HepG2 (cell line): Measurements from ENCODE around the gene SETD2. TPM values are rescaled to one million over a fixed set of nuclear protein-coding genes. Genes with fewer than 3 reads are reported as not detected.
A peak's percentile ranks its signal among the peaks of the same experiment; 100 is the strongest.

ENCODE experiments used
- ARID4A ChIP-seq: sonication (generic); formaldehyde crosslinking; IDR thresholded peaks from 2 replicates; pipeline ENCODE4 v1.5.0; 2020; ENCODE audit warnings: mild to moderate bottlenecking, missing genetic modification reagents, borderline replicate concordance
- GZF1 ChIP-seq: sonication (generic); formaldehyde crosslinking; IDR thresholded peaks from 2 replicates; pipeline ENCODE4 v1.5.1; 2020; ENCODE audit warnings: mild to moderate bottlenecking, missing genetic modification reagents
- KDM5A ChIP-seq: fragments of 200-600 bp; sonication (generic); IDR thresholded peaks from 2 replicates; pipeline ENCODE4 v1.7.0; 2018; ENCODE audit warnings: antibody characterized with exemption, mild to moderate bottlenecking, low read length, borderline replicate concordance
- KLF9 ChIP-seq: IDR thresholded peaks from 2 replicates; pipeline ENCODE4 v1.6.1; 2016; ENCODE audit warnings: low read depth
- MLLT10 ChIP-seq: sonication (generic); formaldehyde crosslinking; IDR thresholded peaks from 2 replicates; pipeline ENCODE4 v1.4.0; 2020; ENCODE audit warnings: missing genetic modification reagents
- MXD3 ChIP-seq: IDR thresholded peaks from 2 replicates; pipeline ENCODE4 v1.6.1; 2016; ENCODE audit warnings: mild to moderate bottlenecking, missing biosample characterization, missing genetic modification reagents
- PRPF4 ChIP-seq: fragments of 200-400 bp; formaldehyde crosslinking; IDR thresholded peaks from 2 replicates; pipeline ENCODE4 v1.6.1; 2016; ENCODE audit warnings: low read length, low read depth; ENCODE audit not compliant: poor library complexity, severe bottlenecking
- SATB2 ChIP-seq: sonication (generic); formaldehyde crosslinking; IDR thresholded peaks from 2 replicates; pipeline ENCODE4 v1.5.0; 2020; ENCODE audit warnings: missing genetic modification reagents
- SKI ChIP-seq: fragments of 450-650 bp; IDR thresholded peaks from one replicate; pipeline ENCODE4 v1.6.1; 2018; ENCODE audit warnings: mild to moderate bottlenecking; ENCODE audit not compliant: partially characterized antibody
- ZNF263 ChIP-seq: sonication (generic); formaldehyde crosslinking; IDR thresholded peaks from 2 replicates; pipeline ENCODE4 v1.4.0; 2020; ENCODE audit warnings: missing genetic modification reagents
- ZNF607 ChIP-seq: sonication (generic); formaldehyde crosslinking; IDR thresholded peaks from 2 replicates; pipeline ENCODE4 v1.5.1; 2020; ENCODE audit warnings: missing genetic modification reagents, mild to moderate bottlenecking, borderline replicate concordance
- ZNF614 ChIP-seq: IDR thresholded peaks from 2 replicates; pipeline ENCODE4 v1.6.1; 2018; ENCODE audit warnings: missing biosample characterization, missing genetic modification reagents, inconsistent platforms, borderline replicate concordance
- ZNF737 ChIP-seq: sonication (generic); formaldehyde crosslinking; IDR thresholded peaks from 2 replicates; pipeline ENCODE4 v1.5.0; 2020; ENCODE audit warnings: missing genetic modification reagents, mild to moderate bottlenecking, borderline replicate concordance
- ZNF788 ChIP-seq: sonication (generic); formaldehyde crosslinking; IDR thresholded peaks from 2 replicates; pipeline ENCODE4 v1.5.0; 2020; ENCODE audit warnings: mild to moderate bottlenecking, missing genetic modification reagents, borderline replicate concordance
- polyA plus RNA-seq, 8 experiments: library from polyadenylated mRNA; depleted of rRNA in 3 of 8; stranded (reverse) in 7 of 8; unstranded in 1 of 8; fragments of >200 nt; fragmentation: Illumina TruSeq in 4 of 8; extraction: Trizol in 4 of 8; gene quantifications; 2 replicates each; pipeline versions ENCODE4 v1.2.1 to v1.2.3, GENCODE V29; 2011 to 2016; ENCODE audit warnings: low read depth in 4 of 8, missing spikeins in 1 of 8, mixed read lengths in 1 of 8; ENCODE audit not compliant: insufficient read depth in 1 of 8
- total RNA-seq, 5 experiments: library from RNA; depleted of rRNA; stranded (reverse); fragments of >200 nt; fragmentation: Illumina TruSeq; extraction: Trizol; gene quantifications; 2 replicates each; pipeline ENCODE4 v1.2.3, GENCODE V29; 2016; ENCODE audit warnings: low read depth in 1 of 5
- TF ChIP-seq, protein P1 (sequence below): sonication (generic); formaldehyde crosslinking; IDR thresholded peaks from 2 replicates; pipeline ENCODE4 v1.5.0; 2020; ENCODE audit warnings: missing genetic modification reagents, mild to moderate bottlenecking, borderline replicate concordance
- TF ChIP-seq, protein P2 (sequence below), 2 experiments: IDR thresholded peaks; 2 replicates each; pipeline ENCODE4 v1.6.1; 2011 to 2012; ENCODE audit warnings: low read length in 2 of 2, borderline replicate concordance in 1 of 2, low read depth in 1 of 2, mild to moderate bottlenecking in 1 of 2, moderate library complexity in 1 of 2
- TF ChIP-seq, protein P3 (sequence below): sonication (generic); formaldehyde crosslinking; IDR thresholded peaks from 2 replicates; pipeline ENCODE4 v1.5.0; 2020; ENCODE audit warnings: missing genetic modification reagents, mild to moderate bottlenecking, borderline replicate concordance

SETD2 gene
- total and polyA plus RNA-seq, 2 of the 13 experiments (the other 11 are each of a cell fraction or from before 2014, with no cell fraction given): 14.2 to 24.2 TPM

- TF ChIP-seq, protein P1, sequence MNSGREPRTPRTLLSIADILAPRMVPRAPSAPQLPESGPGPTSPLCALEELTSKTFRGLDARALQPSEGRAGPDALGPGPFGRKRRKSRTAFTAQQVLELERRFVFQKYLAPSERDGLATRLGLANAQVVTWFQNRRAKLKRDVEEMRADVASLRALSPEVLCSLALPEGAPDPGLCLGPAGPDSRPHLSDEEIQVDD (CRISPR knock-in tag): peak; percentile 49; the same call in 1 of the 2 replicates
- TF ChIP-seq, protein P2, sequence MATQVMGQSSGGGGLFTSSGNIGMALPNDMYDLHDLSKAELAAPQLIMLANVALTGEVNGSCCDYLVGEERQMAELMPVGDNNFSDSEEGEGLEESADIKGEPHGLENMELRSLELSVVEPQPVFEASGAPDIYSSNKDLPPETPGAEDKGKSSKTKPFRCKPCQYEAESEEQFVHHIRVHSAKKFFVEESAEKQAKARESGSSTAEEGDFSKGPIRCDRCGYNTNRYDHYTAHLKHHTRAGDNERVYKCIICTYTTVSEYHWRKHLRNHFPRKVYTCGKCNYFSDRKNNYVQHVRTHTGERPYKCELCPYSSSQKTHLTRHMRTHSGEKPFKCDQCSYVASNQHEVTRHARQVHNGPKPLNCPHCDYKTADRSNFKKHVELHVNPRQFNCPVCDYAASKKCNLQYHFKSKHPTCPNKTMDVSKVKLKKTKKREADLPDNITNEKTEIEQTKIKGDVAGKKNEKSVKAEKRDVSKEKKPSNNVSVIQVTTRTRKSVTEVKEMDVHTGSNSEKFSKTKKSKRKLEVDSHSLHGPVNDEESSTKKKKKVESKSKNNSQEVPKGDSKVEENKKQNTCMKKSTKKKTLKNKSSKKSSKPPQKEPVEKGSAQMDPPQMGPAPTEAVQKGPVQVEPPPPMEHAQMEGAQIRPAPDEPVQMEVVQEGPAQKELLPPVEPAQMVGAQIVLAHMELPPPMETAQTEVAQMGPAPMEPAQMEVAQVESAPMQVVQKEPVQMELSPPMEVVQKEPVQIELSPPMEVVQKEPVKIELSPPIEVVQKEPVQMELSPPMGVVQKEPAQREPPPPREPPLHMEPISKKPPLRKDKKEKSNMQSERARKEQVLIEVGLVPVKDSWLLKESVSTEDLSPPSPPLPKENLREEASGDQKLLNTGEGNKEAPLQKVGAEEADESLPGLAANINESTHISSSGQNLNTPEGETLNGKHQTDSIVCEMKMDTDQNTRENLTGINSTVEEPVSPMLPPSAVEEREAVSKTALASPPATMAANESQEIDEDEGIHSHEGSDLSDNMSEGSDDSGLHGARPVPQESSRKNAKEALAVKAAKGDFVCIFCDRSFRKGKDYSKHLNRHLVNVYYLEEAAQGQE (IDR thresholded peaks at IDR 0.05; ENCODE audit: borderline replicate concordance in 1 of 2, low read depth in 1 of 2, low read length in 2 of 2): 0 out of 4 replicates have a peak, but pooled peaks of 1 of the 2 experiments have one; percentile 39
- TF ChIP-seq ZNF788 (CRISPR knock-in tag) (peak; percentile 75), ZNF263 (no peak; the same call in 1 of the 2 replicates), ZNF737 (CRISPR knock-in tag) (peak; percentile 70; the same call in 1 of the 2 replicates), ARID4A (peak; percentile 80; the same call in 1 of the 2 replicates), KDM5A (peak; percentile 87; the same call in 1 of the 2 replicates), KLF9 (CRISPR knock-in tag) (no peak), SATB2 (CRISPR knock-in tag) (no peak), GZF1 (CRISPR knock-in tag) (0 out of 2 replicates have a peak, but pooled peaks have one; percentile 3), ZNF607 (CRISPR knock-in tag) (peak; percentile 82), SKI (no peak), MLLT10 (no peak), MXD3 (CRISPR knock-in tag) (peak; percentile 78), ZNF614 (CRISPR knock-in tag) (peak; percentile 26; the same call in 1 of the 2 replicates), PRPF4 (no peak)
- TF ChIP-seq, protein P3, sequence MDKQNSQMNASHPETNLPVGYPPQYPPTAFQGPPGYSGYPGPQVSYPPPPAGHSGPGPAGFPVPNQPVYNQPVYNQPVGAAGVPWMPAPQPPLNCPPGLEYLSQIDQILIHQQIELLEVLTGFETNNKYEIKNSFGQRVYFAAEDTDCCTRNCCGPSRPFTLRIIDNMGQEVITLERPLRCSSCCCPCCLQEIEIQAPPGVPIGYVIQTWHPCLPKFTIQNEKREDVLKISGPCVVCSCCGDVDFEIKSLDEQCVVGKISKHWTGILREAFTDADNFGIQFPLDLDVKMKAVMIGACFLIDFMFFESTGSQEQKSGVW: no peak
These were observed 187.4 kb downstream of the SETD2 start, which contains the start of gene CCDC12 (continued) for GRCh38 chr3:46976326-46977190.
